Adipose tissue (tissue), 3 donors: Measurements from ENCODE around the gene TTC28. TPM values are rescaled to one million over a fixed set of nuclear protein-coding genes. Genes with fewer than 3 reads are reported as not detected.
"Not testable (repeated sequence)": the region's sequence is repeated elsewhere in the genome, so short reads cannot be mapped to it uniquely, and the experiment has no call there.

Experiments
- H3K27ac ChIP-seq: one replicate; pipeline ENCODE4 v1.5.1; 2013; ENCODE audit warnings: low read depth, low read length
- WGBS, 3 donors: extraction: QIAGEN DNeasy Blood & Tissue Kit; methylation state at CpG; one replicate each; pipeline ENCODE4 v1.1.7; 2013; 5-methylcytosine and 5-hydroxymethylcytosine counted together
- polyA plus RNA-seq, 3 donors: library from polyadenylated mRNA; stranded (reverse); fragments of 200-250 nt; gene quantifications; one replicate each; pipeline ENCODE4 v1.2.3, GENCODE V29; 2013
- donor health status: healthy with polysubstance abuse.
- donor health status: Bipolar disorder and iron deficiency.
- donor health status: healthy.

Gene TTC28
- polyA plus RNA-seq, 3 donors, result 2.8 to 10.6 (median 8.3) TPM

- WGBS, 3 donors, result 96 to 100% (median 99%) methylated on average over 4 of the region's 4 CpGs
- no peak overlapping the region for H3K27ac ChIP-seq
Observed at GRCh38 chr22:28174509-28174908, 505.1 kb downstream of the TTC28 start.

GRCh38 chr22:28172892-28173670 lies 506.6 kb downstream of the TTC28 start:
- WGBS, 3 donors, result 50 to 55% (median 52%) methylated on average over 4 of the region's 4 CpGs
- H3K27ac ChIP-seq, result no peak overlapping the region

GRCh38 chr22:28171712-28172111 lies 507.9 kb downstream of the TTC28 start:
- H3K27ac ChIP-seq, result no peak overlapping the region

GRCh38 chr22:28171115-28171514 lies 508.5 kb downstream of the TTC28 start:
- H3K27ac ChIP-seq, result no peak overlapping the region
- 65 to 74% (median 67%) methylated on average over 2 of the region's 2 CpGs for WGBS, 3 donors

- WGBS, 3 donors, result 92 to 98% (median 93%) methylated on average over 2 of the region's 2 CpGs
- H3K27ac ChIP-seq, result not testable (repeated sequence)
Observed at GRCh38 chr22:28169314-28169713, 510.3 kb downstream of the TTC28 start.

- no peak overlapping the region for H3K27ac ChIP-seq
Observed at GRCh38 chr22:28155808-28156207, 523.8 kb downstream of the TTC28 start.

- H3K27ac ChIP-seq, result no peak overlapping the region
- WGBS, 3 donors, result 66 to 70% (median 69%) methylated on average over 2 of the region's 2 CpGs
Observed at GRCh38 chr22:28154861-28155260, 524.8 kb downstream of the TTC28 start.

- WGBS, 3 donors, result 85 to 91% (median 86%) methylated on average over 4 of the region's 4 CpGs
- no peak overlapping the region for H3K27ac ChIP-seq
Observed at GRCh38 chr22:28151151-28151816, 528.4 kb downstream of the TTC28 start.

GRCh38 chr22:28148816-28149465 lies 530.7 kb downstream of the TTC28 start:
- WGBS, 3 donors, result 88 to 92% (median 89%) methylated on average over 6 of the region's 6 CpGs
- H3K27ac ChIP-seq, result no peak overlapping the region

- no peak overlapping the region for H3K27ac ChIP-seq
- 78 to 86% (median 85%) methylated on average over 2 of the region's 2 CpGs for WGBS, 3 donors
Observed at GRCh38 chr22:28147401-28147800, 532.2 kb downstream of the TTC28 start.

- no peak overlapping the region for H3K27ac ChIP-seq
- 72 to 83% (median 83%) methylated on average over 5 of the region's 5 CpGs for WGBS, 3 donors
Observed at GRCh38 chr22:28146401-28147314, 533.0 kb downstream of the TTC28 start.

GRCh38 chr22:28143961-28144745 lies 535.5 kb downstream of the TTC28 start:
- 77 to 96% (median 78%) methylated on average over 3 of the region's 3 CpGs for WGBS, 3 donors
- H3K27ac ChIP-seq, result no peak overlapping the region

GRCh38 chr22:28143241-28143865 lies 536.3 kb downstream of the TTC28 start:
- WGBS, 3 donors, result 75 to 88% (median 86%) methylated on average over 2 of the region's 2 CpGs

GRCh38 chr22:28142361-28142961 lies 537.2 kb downstream of the TTC28 start:
- peak overlapping the region; percentile 51 for H3K27ac ChIP-seq
- WGBS, 3 donors, result 46 to 64% (median 52%) methylated on average over 2 of the region's 2 CpGs

More at GRCh38 chr22:28143241-28143865, 536.3 kb downstream of the TTC28 start:
- no peak overlapping the region for H3K27ac ChIP-seq

- no peak overlapping the region for H3K27ac ChIP-seq
Observed at GRCh38 chr22:28141614-28142013, 538.0 kb downstream of the TTC28 start.

GRCh38 chr22:28139961-28140360 lies 539.7 kb downstream of the TTC28 start:
- WGBS, 3 donors, result 54 to 69% (median 67%) methylated on average over 2 of the region's 2 CpGs
- H3K27ac ChIP-seq, result no peak overlapping the region

More at GRCh38 chr22:28141614-28142013, 538.0 kb downstream of the TTC28 start:
- 32 to 59% (median 55%) methylated on average over 2 of the region's 2 CpGs for WGBS, 3 donors

- H3K27ac ChIP-seq, result no peak overlapping the region
Observed at GRCh38 chr22:28139516-28139915, 540.1 kb downstream of the TTC28 start.

More at GRCh38 chr22:28139516-28139915, 540.1 kb downstream of the TTC28 start:
- 88 to 95% (median 90%) methylated on average over 1 of the region's 1 CpG for WGBS, 3 donors
